H9 (cell line): Measurements from ENCODE around the gene SLC12A2. TPM values are rescaled to one million over a fixed set of nuclear protein-coding genes. Genes with fewer than 3 reads are reported as not detected.

Source experiments
- DNase-seq: peaks from one replicate; pipeline ENCODE4 v3.0.0-alpha.2; 2017
- H2AFZ ChIP-seq: one replicate; pipeline ENCODE4 v1.6.1; 2013; ENCODE audit warnings: mild to moderate bottlenecking, low read length, control low read depth, moderate library complexity
- H2AK5ac ChIP-seq: 2 replicates; pipeline ENCODE4 v1.6.1; 2013; ENCODE audit warnings: low read length, control low read depth, mixed read lengths; ENCODE audit not compliant: insufficient read length
- H2BK120ac ChIP-seq: one replicate; pipeline ENCODE4 v1.6.1; 2013; ENCODE audit warnings: low read depth, mild to moderate bottlenecking, low read length, control low read depth, inconsistent platforms; ENCODE audit not compliant: poor library complexity, severe bottlenecking
- H2BK12ac ChIP-seq: 2 replicates; pipeline ENCODE4 v1.6.1; 2013; ENCODE audit warnings: low read length, control low read depth, mixed read lengths, low read depth; ENCODE audit not compliant: insufficient read length
- H2BK15ac ChIP-seq: 2 replicates; pipeline ENCODE4 v1.6.1; 2013; ENCODE audit warnings: low read depth, low read length, control low read depth
- H2BK20ac ChIP-seq: one replicate; pipeline ENCODE4 v1.6.1; 2013; ENCODE audit warnings: low read depth, mild to moderate bottlenecking, low read length, control low read depth, inconsistent platforms; ENCODE audit not compliant: poor library complexity, severe bottlenecking
- H2BK5ac ChIP-seq: 2 replicates; pipeline ENCODE4 v1.6.1; 2013; ENCODE audit warnings: low read length, control low read depth, mixed read lengths; ENCODE audit not compliant: insufficient read length
- H3K14ac ChIP-seq: 2 replicates; pipeline ENCODE4 v1.6.1; 2013; ENCODE audit warnings: low read length, control low read depth; ENCODE audit not compliant: insufficient read depth
- H3K18ac ChIP-seq: 2 replicates; pipeline ENCODE4 v1.6.1; 2013; ENCODE audit warnings: low read depth, mild to moderate bottlenecking, mixed read lengths, low read length, control low read depth; ENCODE audit not compliant: insufficient read length
- H3K23ac ChIP-seq: 2 replicates; pipeline ENCODE4 v1.6.1; 2013; ENCODE audit warnings: low read length, control low read depth, mixed read lengths, low read depth; ENCODE audit not compliant: insufficient read length
- H3K23me2 ChIP-seq: 2 replicates; pipeline ENCODE4 v1.6.1; 2013; ENCODE audit warnings: low read depth, mild to moderate bottlenecking, mixed read lengths, low read length, control low read depth; ENCODE audit not compliant: insufficient read length, poor library complexity, severe bottlenecking
- H3K27ac ChIP-seq: 2 replicates; pipeline ENCODE4 v1.5.1; 2013; ENCODE audit warnings: low read length, control low read depth, mixed read lengths, low read depth; ENCODE audit not compliant: insufficient read length
- H3K27me3 ChIP-seq: 2 replicates; pipeline ENCODE4 v1.6.1; 2013; ENCODE audit warnings: low read length, control low read depth, inconsistent platforms; ENCODE audit not compliant: insufficient read depth
- H3K4ac ChIP-seq: 2 replicates; pipeline ENCODE4 v1.6.1; 2013; ENCODE audit warnings: low read depth, mild to moderate bottlenecking, control low read depth, inconsistent platforms, low read length, moderate library complexity
- H3K4me1 ChIP-seq: 2 replicates; pipeline ENCODE4 v1.6.1; 2013; ENCODE audit warnings: low read length, control low read depth, inconsistent platforms; ENCODE audit not compliant: insufficient read depth
- H3K4me2 ChIP-seq: 2 replicates; pipeline ENCODE4 v1.6.1; 2013; ENCODE audit warnings: low read length, control low read depth, mixed read lengths; ENCODE audit not compliant: insufficient read length, insufficient read depth
- H3K56ac ChIP-seq: 2 replicates; pipeline ENCODE4 v1.6.1; 2013; ENCODE audit warnings: low read depth, mild to moderate bottlenecking, mixed read lengths, low read length, control low read depth; ENCODE audit not compliant: insufficient read length
- H3K79me1 ChIP-seq: 2 replicates; pipeline ENCODE4 v1.6.1; 2013; ENCODE audit warnings: low read depth, mild to moderate bottlenecking, moderate library complexity, low read length, control low read depth, inconsistent platforms; ENCODE audit not compliant: insufficient read depth, poor library complexity, severe bottlenecking
- H3K79me2 ChIP-seq: 2 replicates; pipeline ENCODE4 v1.6.1; 2013; ENCODE audit warnings: low read length, control low read depth, inconsistent platforms; ENCODE audit not compliant: insufficient read depth
- H3K9ac ChIP-seq: 2 replicates; pipeline ENCODE4 v1.6.1; 2013; ENCODE audit warnings: low read length, control low read depth, mixed read lengths; ENCODE audit not compliant: insufficient read length; ENCODE audit errors: extremely low read depth
- H3K9me3 ChIP-seq: one replicate; pipeline ENCODE4 v1.6.1; 2013; ENCODE audit warnings: low read depth, low read length, inconsistent platforms; ENCODE audit not compliant: control insufficient read depth
- H3T11ph ChIP-seq: one replicate; pipeline ENCODE4 v1.6.1; 2013; ENCODE audit warnings: mild to moderate bottlenecking, low read length, control low read depth, inconsistent platforms
- H4K20me1 ChIP-seq: one replicate; pipeline ENCODE4 v1.6.1; 2013; ENCODE audit not compliant: control insufficient read depth, insufficient read length, insufficient read depth
- H4K5ac ChIP-seq: 2 replicates; pipeline ENCODE4 v1.6.1; 2013; ENCODE audit warnings: low read depth, mild to moderate bottlenecking, mixed read lengths, low read length, control low read depth; ENCODE audit not compliant: insufficient read length
- H4K8ac ChIP-seq: replicated peaks from 2 replicates; pipeline ENCODE4 v1.6.1; 2013; ENCODE audit warnings: low read length, control low read depth, mixed read lengths, low read depth; ENCODE audit not compliant: insufficient read length
- H4K91ac ChIP-seq: 2 replicates; pipeline ENCODE4 v1.6.1; 2013; ENCODE audit warnings: low read depth, mild to moderate bottlenecking, moderate library complexity, mixed read lengths, low read length, control low read depth; ENCODE audit not compliant: insufficient read length
- H3K27ac Mint-ChIP-seq, 3 experiments: 2 replicates in 2 of 3; 3 replicates in 1 of 3; pipeline ENCODE4 v1.8.0; 2020 to 2021; ENCODE audit warnings: mixed read lengths in 3 of 3, mild to moderate bottlenecking in 1 of 3, moderate library complexity in 1 of 3
- H3K27me3 Mint-ChIP-seq: 2 replicates; pipeline ENCODE4 v1.8.0; 2021; ENCODE audit warnings: low read depth, mild to moderate bottlenecking, moderate library complexity, mixed read lengths
- H3K36me3 Mint-ChIP-seq, 3 experiments: 2 replicates in 2 of 3; 3 replicates in 1 of 3; pipeline ENCODE4 v1.8.0; 2020 to 2021; ENCODE audit warnings: low read depth in 3 of 3, mixed read lengths in 3 of 3; ENCODE audit not compliant: insufficient read depth in 1 of 3
- H3K4me1 Mint-ChIP-seq, 2 experiments: 2 replicates each; pipeline ENCODE4 v1.8.0; 2020; ENCODE audit warnings: mixed read lengths in 2 of 2
- H3K4me3 Mint-ChIP-seq, 2 experiments: 2 replicates in 1 of 2; 3 replicates in 1 of 2; pipeline ENCODE4 v1.8.0; 2020 to 2021; ENCODE audit warnings: mild to moderate bottlenecking in 2 of 2, mixed read lengths in 2 of 2, moderate library complexity in 1 of 2
- H3K9me3 Mint-ChIP-seq, 2 experiments: 2 replicates in 1 of 2; 3 replicates in 1 of 2; pipeline ENCODE4 v1.8.0; 2020; ENCODE audit warnings: mild to moderate bottlenecking in 2 of 2, mixed read lengths in 2 of 2, moderate library complexity in 1 of 2
- CTCF ChIP-seq: fragments of 200-600 bp; sonication (generic); conservative IDR thresholded peaks from 3 replicates; pipeline ENCODE4 v1.8.0; 2021; ENCODE audit warnings: antibody characterized with exemption, mild to moderate bottlenecking
- WGBS: extraction: QIAGEN DNeasy Blood & Tissue Kit; methylation state at CpG from one replicate; pipeline ENCODE4 v1.1.7; 2013; ENCODE audit warnings: missing lambda C conversion rate, low lambda C conversion rate, mixed read lengths; ENCODE audit not compliant: insufficient read length; ENCODE audit errors: extremely low coverage; 5-methylcytosine and 5-hydroxymethylcytosine counted together
- total RNA-seq: library from RNA; stranded (reverse); gene quantifications from 2 replicates; pipeline ENCODE4 v1.2.1, GENCODE V29; 2021

The SLC12A2 gene
- total RNA-seq, 1 experiment from 2014 or later = 17.9 TPM

- H2AK5ac ChIP-seq = no peak overlapping the region
- no peak overlapping the region for H2BK15ac ChIP-seq
- H2AFZ ChIP-seq = no peak overlapping the region
- H2BK20ac ChIP-seq = no peak overlapping the region
- Mint-ChIP-seq H3K27me3 (no peaks in the 10 kb centered on the region), H3K4me3 (no peak overlapping the region), H3K36me3 (no peaks in the 10 kb centered on the region), H3K4me1 (peaks cover 0 to 12% of the 10 kb centered on the region in 2 experiments; a peak in 2 of 4 replicates), H3K9me3 (no peaks in the 10 kb centered on the region), H3K27ac (no peak overlapping the region; a peak in 1 of 7 replicates)
- no peak overlapping the region for H4K5ac ChIP-seq
- H3K4ac ChIP-seq = no peak overlapping the region
- H3K79me1 ChIP-seq = no peaks in the 10 kb centered on the region
- H3K27me3 ChIP-seq = no peaks in the 10 kb centered on the region
- H3K23me2 ChIP-seq = no peaks in the 10 kb centered on the region
- no peak overlapping the region for H3K27ac ChIP-seq
- no peaks in the 10 kb centered on the region for H4K20me1 ChIP-seq
- no peak overlapping the region for H3K14ac ChIP-seq
- no peak for TF ChIP-seq CTCF
- no peak overlapping the region for H3K4me2 ChIP-seq
- no peaks in the 10 kb centered on the region for H3K9me3 ChIP-seq
- H2BK5ac ChIP-seq = no peak overlapping the region
- H3K9ac ChIP-seq = no peak overlapping the region
- no peak overlapping the region for H4K91ac ChIP-seq
- WGBS = no CpG with 5 or more reads among the region's 3 CpGs
- H3K79me2 ChIP-seq = no peaks in the 10 kb centered on the region
- H2BK120ac ChIP-seq = no peak overlapping the region
- no peak overlapping the region for H2BK12ac ChIP-seq
- no peak overlapping the region for H3K23ac ChIP-seq
- no peak overlapping the region for H4K8ac ChIP-seq
- H3T11ph ChIP-seq = no peak overlapping the region
- H3K56ac ChIP-seq = no peak overlapping the region
- H3K4me1 ChIP-seq = no peaks in the 10 kb centered on the region
- no peak for DNase-seq
- H3K18ac ChIP-seq = no peak overlapping the region
Measured at GRCh38 chr5:128193665-128194390, 110.3 kb downstream of the SLC12A2 start.
